Eye (tissue), 1 donor: Measurements from ENCODE around the gene CCSER1.

Source experiments
- DNase-seq: peaks from one replicate; pipeline ENCODE4 v3.0.0-alpha.2; 2015

The CCSER1 gene

DNA sequence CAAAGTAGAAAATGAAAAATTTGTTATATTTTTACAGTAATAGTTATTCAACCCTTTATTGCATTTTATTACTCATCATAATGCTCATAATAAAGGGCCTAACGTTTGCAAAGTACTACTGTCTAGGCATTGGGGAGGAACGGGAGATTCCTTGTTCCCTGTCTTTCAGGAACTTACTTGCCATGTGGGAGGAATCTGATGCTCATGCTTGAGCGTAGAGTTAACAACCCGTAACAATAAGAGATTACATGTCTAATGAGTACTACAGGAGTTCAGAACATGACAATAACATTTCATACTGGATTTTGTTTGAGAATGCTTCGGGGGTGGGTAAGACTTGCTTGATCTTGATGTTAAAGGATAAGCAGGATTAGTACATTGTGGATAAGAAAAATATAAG is 2.9 kb downstream of the CCSER1 start:
- DNase-seq: no peak

DNA sequence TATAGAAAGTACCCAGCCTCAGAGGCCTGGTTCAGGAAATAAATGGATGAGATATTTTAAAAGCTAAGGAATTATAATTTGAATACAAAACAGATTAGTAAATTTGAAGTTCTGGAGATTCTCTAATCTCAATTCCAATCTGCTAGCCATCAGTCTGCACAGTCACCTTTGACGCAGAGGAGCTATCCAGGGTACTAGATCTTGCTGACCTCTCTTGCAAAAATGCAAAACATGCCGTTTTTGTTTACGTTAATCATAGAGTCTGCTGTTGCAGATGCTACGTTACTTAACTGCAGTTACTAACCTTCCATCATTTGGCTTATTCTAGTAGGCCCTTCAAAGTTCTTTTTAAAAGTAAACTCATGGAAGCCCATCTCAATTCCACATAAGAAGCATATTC is 10.4 kb downstream of the CCSER1 start:
- DNase-seq: no peak

DNA sequence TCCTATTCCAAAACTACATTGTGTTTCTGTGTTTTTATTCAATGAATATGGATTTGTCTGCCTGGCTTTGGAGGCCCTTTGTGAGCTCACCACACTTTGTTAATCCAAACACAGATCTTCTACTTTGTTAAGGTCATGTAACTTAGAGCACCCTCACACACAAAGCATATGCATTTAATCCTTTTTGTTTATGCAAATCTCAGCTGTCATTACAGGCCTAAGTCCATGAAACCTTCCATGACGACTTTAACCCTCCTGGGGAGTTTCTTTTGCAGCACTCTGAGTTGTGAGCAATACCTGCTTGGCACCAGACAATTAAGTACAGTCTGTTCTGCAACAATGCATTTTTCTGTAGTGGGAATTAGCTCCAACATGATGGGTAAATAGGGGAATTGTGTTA is 14.9 kb downstream of the CCSER1 start:
- no peak for DNase-seq

- DNase-seq: no peak
Observed at GRCh38 chr4:90145319-90145718, 18.1 kb downstream of the CCSER1 start.

- no peak for DNase-seq
Observed at GRCh38 chr4:90146306-90146705, 19.1 kb downstream of the CCSER1 start.

DNA sequence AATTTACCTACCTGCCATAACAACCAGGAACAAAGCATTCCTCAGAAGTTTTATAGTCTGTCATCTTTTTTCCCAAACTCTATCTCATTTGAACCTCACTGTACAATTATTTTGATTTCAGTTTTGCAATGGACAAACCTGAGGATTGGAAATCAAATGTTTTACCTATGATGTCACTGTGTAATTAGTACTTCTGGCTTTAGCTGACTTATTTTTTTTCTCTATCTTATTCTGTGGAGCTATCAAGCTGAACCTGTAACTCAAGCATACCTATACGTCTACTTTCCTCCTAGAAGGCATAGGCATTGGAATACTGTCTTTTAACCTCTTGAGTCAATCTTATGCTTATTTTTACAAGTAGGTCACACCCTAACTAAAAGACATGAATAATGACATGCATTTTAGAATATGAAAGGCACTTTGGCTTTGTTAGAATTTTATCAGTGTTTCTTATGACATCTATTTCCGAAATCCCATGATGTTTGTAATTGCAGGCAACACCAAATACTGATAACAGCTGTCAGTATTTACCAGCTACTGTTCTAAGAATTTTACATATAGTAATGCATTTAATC is 21.5 kb downstream of the CCSER1 start:
- no peak for DNase-seq

GRCh38 chr4:90152024-90152423 is 24.8 kb downstream of the CCSER1 start:
- DNase-seq: no peak

DNA sequence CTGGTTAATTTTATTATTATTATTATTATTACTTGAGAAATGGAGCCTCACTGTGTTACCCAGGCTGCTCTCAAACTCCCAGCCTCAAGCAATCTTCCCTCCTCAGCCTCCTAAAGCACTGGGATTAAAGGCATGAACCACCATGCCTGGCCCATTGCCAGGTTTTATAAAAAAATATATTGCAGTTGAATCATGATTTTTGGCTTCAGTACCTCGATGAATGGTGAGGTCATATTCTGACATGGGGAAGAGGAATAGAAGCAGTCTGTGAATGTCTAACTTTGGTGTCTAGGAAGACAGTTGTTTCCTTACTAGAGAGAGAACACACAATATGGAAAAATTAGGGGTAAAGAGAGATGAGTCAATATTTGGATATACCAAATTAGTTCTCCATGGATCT is 32.0 kb downstream of the CCSER1 start:
- DNase-seq: no peak

GRCh38 chr4:90160044-90160443 is 32.9 kb downstream of the CCSER1 start:
- DNase-seq: no peak

GRCh38 chr4:90162566-90162965 is 35.4 kb downstream of the CCSER1 start:
- no peak for DNase-seq

GRCh38 chr4:90163872-90164271 is 36.7 kb downstream of the CCSER1 start:
- DNase-seq: no peak

GRCh38 chr4:90165883-90166282 is 38.7 kb downstream of the CCSER1 start:
- DNase-seq: no peak

DNA sequence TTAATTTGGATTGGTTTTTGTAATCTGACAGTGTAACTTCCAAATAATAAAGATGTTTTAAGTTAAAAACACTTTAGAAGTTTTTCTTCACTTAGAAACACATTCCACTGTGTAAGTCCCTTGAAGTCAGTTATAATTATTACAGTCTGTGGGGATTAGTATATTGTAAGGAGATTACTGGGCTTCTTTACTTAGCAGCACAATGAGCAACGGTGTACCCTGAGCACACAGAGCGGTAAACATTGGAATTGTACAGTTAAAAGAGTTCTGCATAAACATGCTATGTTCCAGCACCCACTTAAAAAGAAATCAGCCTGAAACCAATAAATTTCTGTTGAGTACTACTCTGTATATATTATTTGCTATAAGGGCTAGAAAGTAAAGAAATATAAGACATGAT is 44.3 kb downstream of the CCSER1 start:
- DNase-seq: no peak

GRCh38 chr4:90174621-90175023 is 47.4 kb downstream of the CCSER1 start:
- no peak for DNase-seq

DNA sequence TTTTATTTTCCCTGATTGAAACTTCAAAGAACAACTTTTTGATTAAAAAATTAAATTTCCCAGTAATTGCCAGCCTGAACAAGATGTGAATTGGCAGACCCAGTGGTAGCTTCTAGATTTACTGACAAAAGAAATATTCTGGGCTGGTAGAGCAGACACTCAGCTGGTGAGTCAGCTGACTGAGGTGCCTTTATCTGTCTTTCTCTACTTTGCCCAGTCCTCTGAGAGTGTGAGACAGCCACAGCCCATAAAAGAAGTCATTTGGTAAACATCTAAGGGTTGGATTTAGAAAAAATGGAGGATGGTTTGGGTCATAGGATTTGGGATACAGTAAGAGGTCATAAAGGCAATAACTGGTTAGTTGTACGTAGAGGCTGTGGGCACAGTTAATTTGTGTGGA is 54.5 kb downstream of the CCSER1 start:
- DNase-seq: no peak

DNA sequence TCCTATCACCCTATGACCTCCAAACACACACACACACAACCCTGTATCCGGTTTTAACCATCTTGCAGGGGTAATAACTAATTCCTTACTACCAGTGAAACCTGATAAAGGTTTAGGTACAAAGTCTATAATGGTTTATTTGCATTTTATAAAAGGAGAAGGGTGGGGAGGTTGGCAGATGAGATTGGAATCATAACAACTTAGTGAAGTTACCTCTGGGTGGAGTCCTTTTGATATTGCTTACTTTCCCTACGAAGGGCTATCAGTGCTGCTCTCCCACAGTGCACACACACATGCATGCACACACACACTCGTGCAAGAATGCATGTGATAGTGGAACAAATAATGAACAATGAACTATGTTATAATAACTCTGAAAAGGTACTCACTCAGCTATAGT is 56.1 kb downstream of the CCSER1 start:
- no peak for DNase-seq

DNA sequence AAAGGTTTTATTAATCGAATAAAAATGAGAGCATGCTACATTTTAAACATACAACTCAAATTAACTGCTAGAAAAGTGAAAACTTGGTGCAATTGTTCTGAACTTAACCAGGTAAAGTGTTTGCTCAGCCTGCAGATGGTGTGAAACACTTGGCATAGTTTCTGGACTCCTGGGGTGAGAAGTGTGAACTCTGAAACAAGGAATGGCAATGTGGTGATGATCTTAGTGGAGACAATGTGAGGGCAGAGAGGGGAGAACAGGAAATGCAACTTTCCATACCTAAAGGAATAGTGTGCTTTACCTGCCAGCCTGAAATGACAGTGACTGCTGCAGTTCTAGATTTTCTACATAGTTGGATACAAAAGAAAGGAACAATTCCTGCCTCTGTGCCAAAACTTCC is 57.4 kb downstream of the CCSER1 start:
- no peak for DNase-seq

- no peak for DNase-seq
Observed at GRCh38 chr4:90185416-90185815, 58.2 kb downstream of the CCSER1 start.

GRCh38 chr4:90186229-90186628 is 59.0 kb downstream of the CCSER1 start:
- DNase-seq: no peak

DNA sequence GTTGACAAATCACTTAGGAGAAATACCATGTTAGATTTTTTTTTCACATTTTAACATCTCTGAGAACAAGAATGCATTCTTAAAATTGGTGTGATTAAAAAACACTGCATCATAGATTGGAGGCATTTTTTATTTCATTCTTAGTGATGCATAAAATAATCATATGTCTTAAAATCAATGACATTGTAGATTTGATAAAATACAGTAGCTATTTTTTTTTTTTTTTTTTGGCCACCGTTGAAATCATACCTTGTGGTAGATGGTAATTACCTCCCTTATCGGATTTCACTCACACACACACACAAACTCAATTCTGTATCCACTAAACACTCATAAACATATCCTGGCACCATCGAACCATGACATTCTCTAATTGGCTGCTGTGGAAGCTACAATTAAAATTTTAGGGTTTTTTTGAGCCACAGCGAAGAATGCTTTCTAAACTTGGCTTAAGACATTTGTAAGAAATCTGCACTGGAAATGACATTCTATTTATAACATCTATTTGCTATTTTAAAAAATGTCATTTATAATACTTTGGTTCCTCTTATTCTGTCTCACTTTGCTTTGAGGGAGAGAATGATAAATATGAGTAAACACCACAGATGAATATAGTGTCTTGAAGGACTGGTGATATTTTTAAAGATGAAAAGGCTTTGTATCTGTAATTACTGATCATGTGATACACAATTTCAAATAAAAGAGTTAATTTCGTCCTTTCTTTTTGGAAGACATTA is 60.1 kb downstream of the CCSER1 start:
- DNase-seq: no peak

DNA sequence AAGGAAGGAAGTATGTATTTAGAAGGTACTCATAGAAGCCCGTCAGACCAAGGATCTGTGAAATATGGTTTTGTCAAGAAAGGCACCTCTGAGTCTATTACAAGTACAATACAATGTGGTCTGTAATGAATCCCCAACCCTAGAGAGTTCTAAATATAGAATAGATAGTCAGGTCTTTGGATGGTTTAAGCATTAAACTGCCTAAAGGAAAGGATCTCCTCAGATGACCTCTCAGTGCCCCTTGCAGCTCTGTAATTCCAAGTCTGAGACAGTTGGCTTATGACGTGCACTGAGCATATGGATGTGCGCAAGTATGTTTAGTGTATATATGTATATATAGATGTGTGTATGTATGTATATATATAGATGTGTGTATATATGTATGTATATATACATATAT is 62.0 kb downstream of the CCSER1 start:
- no peak for DNase-seq

- DNase-seq: no peak
Observed at GRCh38 chr4:90189946-90190345, 62.8 kb downstream of the CCSER1 start.

- no peak for DNase-seq
Observed at GRCh38 chr4:90190525-90190924, 63.3 kb downstream of the CCSER1 start.

DNA sequence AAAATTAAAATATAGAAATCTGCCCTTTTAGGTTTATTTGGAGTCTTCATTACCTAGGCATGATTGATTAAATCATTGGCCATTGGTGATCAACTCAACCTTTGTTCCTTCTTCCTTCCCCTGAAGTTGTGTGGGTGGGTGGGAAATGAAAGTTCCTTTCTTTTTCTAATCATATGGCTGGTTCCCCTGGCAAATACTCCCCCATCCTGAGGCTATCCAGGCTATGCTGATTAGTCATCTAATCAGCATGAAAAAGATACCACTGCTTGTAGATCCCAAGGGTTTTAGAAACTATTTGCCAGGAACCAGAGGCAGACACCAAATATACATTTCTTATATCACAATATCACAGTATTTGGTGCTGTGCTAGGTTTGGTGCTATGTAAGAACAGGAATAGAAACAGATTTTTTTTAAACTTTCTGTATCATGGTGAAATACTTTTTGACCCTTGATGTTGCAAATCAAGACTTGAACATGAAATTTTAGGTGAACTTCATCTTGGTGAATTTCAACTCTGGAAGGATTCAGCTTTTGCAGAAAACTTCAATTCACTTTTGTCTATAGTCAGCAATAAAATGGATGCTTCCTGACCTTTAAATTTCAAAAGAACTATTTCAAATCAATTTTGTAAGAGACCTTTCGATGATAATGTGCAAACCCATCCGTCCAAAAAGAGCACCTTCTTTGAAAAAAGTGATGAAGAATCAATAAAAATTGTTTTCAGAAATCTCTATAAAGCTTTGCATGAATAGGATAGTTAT is 71.1 kb downstream of the CCSER1 start:
- no peak for DNase-seq
